ENCODE results near the gene ABCB9. TPM values are rescaled to one million over a fixed set of nuclear protein-coding genes. Genes with fewer than 3 reads are reported as not detected.

The ABCB9 gene
- total RNA-seq, 1 experiment from 2014 or later = 14.7 TPM

DNA sequence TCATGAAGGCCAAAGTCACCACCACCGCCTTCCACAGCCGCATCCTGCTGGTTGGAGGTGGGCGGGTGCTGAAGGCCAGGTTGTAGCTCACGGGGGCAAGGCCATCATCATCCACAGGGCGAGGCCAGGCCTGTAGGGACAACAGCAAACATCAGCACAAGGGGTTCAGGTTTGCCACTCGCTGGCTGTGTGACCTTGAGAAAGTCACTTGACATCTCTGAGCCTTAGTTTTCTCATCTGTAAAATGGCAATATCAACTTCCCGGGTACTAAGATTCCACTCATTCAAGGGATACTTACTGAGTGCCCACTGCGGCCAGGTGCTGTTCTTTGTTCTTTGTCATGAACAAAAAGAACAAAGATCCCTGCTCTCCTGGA, 6.1 kb downstream of the ABCB9 start:
- Histone ChIP-seq H3K27me3 (ENCODE audit: insufficient read depth, low read length) (no peaks in the 10 kb centered on the region), H3K9me3 (ENCODE audit: control insufficient read depth in 1 of 2, insufficient read depth in 1 of 2, low read depth in 1 of 2, low read length in 2 of 2) (no peaks in the 10 kb centered on the region), H3K27ac (ENCODE audit: low read depth, low read length) (no peak overlapping the region), H3K4me2 (ENCODE audit: low read length) (no peak overlapping the region), H3K9ac (ENCODE audit: low read length) (no peak overlapping the region), H3K9me2 (ENCODE audit: insufficient read depth) (no peaks in the 10 kb centered on the region), H4K20me1 (ENCODE audit: insufficient read depth) (no peaks in the 10 kb centered on the region), H3K36me3 (ENCODE audit: control insufficient read depth in 1 of 2, insufficient read depth in 2 of 2, low read length in 2 of 2) (no peaks in the 10 kb centered on the region), H3K4me3 (replicated peaks in 1 of 2; ENCODE audit: low read depth in 1 of 2, low read length in 2 of 2) (no peak overlapping the region), H3K79me2 (ENCODE audit: insufficient read depth, low read length) (peaks cover 3% of the 10 kb centered on the region; the same call in 1 of the 2 replicates), H3K4me1 (ENCODE audit: control insufficient read depth in 1 of 2, insufficient read depth in 2 of 2, low read length in 2 of 2) (peaks cover 23 to 28% of the 10 kb centered on the region in 2 experiments), H2AFZ (ENCODE audit: low read depth, low read length, poor library complexity, severe bottlenecking) (no peak overlapping the region)
- DNase-seq (ENCODE audit: low read depth, low spot score) (no peak), ATAC-seq (no peak)
- intact Hi-C loops (cut with micrococcal nuclease) = no loop called here
- ChIA-PET CTCF (no interaction called here), RAD21 (ENCODE audit: low non-redundant PET in 1 of 2, low total read pairs in 2 of 2, uncharacterized antibody in 2 of 2, unreplicated experiment in 2 of 2) (no interaction called here), POLR2A (no interaction called here)
- TF ChIP-seq FOSL1 (IDR thresholded peaks at IDR 0.05; ENCODE audit: low read depth) (no peak), POLR2AphosphoS5 (IDR thresholded peaks at IDR 0.05; ENCODE audit: low read depth, low read length) (no peak), RAD21 (IDR thresholded peaks at IDR 0.05; ENCODE audit: low read depth) (no peak), SRF (IDR thresholded peaks at IDR 0.05; ENCODE audit: low read depth) (no peak), EGR1 (IDR thresholded peaks at IDR 0.05; ENCODE audit: low read depth) (no peak), POLR2A (IDR thresholded peaks at IDR 0.05; ENCODE audit: borderline replicate concordance, extremely low read depth, insufficient read depth, insufficient read length) (no peak), JUND (IDR thresholded peaks at IDR 0.05) (no peak), EZH2 (IDR thresholded peaks at IDR 0.05) (no peak), ELF1 (IDR thresholded peaks at IDR 0.05; ENCODE audit: borderline replicate concordance, low read depth) (no peak), YY1 (IDR thresholded peaks at IDR 0.05; ENCODE audit: extremely low read depth, insufficient replicate concordance, low read depth, low read length) (no peak), CBX3 (IDR thresholded peaks at IDR 0.05; ENCODE audit: low read depth) (no peak)
- TF ChIP-seq, protein P1, sequence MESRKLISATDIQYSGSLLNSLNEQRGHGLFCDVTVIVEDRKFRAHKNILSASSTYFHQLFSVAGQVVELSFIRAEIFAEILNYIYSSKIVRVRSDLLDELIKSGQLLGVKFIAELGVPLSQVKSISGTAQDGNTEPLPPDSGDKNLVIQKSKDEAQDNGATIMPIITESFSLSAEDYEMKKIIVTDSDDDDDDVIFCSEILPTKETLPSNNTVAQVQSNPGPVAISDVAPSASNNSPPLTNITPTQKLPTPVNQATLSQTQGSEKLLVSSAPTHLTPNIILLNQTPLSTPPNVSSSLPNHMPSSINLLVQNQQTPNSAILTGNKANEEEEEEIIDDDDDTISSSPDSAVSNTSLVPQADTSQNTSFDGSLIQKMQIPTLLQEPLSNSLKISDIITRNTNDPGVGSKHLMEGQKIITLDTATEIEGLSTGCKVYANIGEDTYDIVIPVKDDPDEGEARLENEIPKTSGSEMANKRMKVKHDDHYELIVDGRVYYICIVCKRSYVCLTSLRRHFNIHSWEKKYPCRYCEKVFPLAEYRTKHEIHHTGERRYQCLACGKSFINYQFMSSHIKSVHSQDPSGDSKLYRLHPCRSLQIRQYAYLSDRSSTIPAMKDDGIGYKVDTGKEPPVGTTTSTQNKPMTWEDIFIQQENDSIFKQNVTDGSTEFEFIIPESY (IDR thresholded peaks at IDR 0.05; ENCODE audit: extremely low read depth, insufficient replicate concordance, low read length) = no peak
- TF ChIP-seq, protein P2, sequence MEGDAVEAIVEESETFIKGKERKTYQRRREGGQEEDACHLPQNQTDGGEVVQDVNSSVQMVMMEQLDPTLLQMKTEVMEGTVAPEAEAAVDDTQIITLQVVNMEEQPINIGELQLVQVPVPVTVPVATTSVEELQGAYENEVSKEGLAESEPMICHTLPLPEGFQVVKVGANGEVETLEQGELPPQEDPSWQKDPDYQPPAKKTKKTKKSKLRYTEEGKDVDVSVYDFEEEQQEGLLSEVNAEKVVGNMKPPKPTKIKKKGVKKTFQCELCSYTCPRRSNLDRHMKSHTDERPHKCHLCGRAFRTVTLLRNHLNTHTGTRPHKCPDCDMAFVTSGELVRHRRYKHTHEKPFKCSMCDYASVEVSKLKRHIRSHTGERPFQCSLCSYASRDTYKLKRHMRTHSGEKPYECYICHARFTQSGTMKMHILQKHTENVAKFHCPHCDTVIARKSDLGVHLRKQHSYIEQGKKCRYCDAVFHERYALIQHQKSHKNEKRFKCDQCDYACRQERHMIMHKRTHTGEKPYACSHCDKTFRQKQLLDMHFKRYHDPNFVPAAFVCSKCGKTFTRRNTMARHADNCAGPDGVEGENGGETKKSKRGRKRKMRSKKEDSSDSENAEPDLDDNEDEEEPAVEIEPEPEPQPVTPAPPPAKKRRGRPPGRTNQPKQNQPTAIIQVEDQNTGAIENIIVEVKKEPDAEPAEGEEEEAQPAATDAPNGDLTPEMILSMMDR (IDR thresholded peaks at IDR 0.05 in 2 of 3, conservative IDR thresholded peaks at IDR 0.05 in 1 of 3; ENCODE audit: borderline replicate concordance in 1 of 3, insufficient read depth in 1 of 3, low read depth in 2 of 3, low read length in 2 of 3) = no peak
- TF ChIP-seq, protein P3, sequence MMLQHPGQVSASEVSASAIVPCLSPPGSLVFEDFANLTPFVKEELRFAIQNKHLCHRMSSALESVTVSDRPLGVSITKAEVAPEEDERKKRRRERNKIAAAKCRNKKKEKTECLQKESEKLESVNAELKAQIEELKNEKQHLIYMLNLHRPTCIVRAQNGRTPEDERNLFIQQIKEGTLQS (IDR thresholded peaks at IDR 0.05) = no peak
- no TSS peak for BruUV-seq (replicated peaks)

Data from HCT116 (cell line).